H1 (cell line): ENCODE results near the gene CHST11.
A peak's percentile ranks its signal among the peaks of the same experiment; 100 is the strongest.

ENCODE experiments used
- BACH1 ChIP-seq: IDR thresholded peaks from 2 replicates; pipeline ENCODE4 v1.6.1; 2012; ENCODE audit warnings: low read length, improper control_type of control experiment
- CBX8 ChIP-seq: fragments of 300-800, 300-1000 bp; sonication (generic); IDR thresholded peaks from 2 replicates; pipeline ENCODE4 v1.7.1; 2016; ENCODE audit warnings: low read depth, low read length, borderline replicate concordance
- EP300 ChIP-seq, 2 experiments: IDR thresholded peaks; 1 replicate in 1 of 2; 2 replicates in 1 of 2; pipeline ENCODE4 v1.6.1; 2011 to 2012; ENCODE audit warnings: low read depth in 2 of 2, low read length in 2 of 2, mild to moderate bottlenecking in 2 of 2, borderline replicate concordance in 1 of 2, inconsistent platforms in 1 of 2, moderate library complexity in 1 of 2
- EZH2 ChIP-seq: fragments of 200-600 bp; sonication (generic); IDR thresholded peaks from 2 replicates; pipeline ENCODE4 v1.7.1; 2012; ENCODE audit warnings: low read depth, mild to moderate bottlenecking, moderate library complexity, low read length, inconsistent platforms; ENCODE audit not compliant: severe bottlenecking
- GABPA ChIP-seq: IDR thresholded peaks from 2 replicates; pipeline ENCODE4 v1.6.1; 2011; ENCODE audit warnings: mild to moderate bottlenecking, low read length, moderate library complexity, borderline replicate concordance; ENCODE audit not compliant: insufficient read depth
- JUND ChIP-seq: IDR thresholded peaks from 2 replicates; pipeline ENCODE4 v1.6.1; 2011; ENCODE audit warnings: mild to moderate bottlenecking, improper control_type of control experiment, low read length
- POLR2A ChIP-seq, 2 experiments: IDR thresholded peaks; 1 replicate in 1 of 2; 2 replicates in 1 of 2; pipeline ENCODE4 v1.6.1; 2011; ENCODE audit warnings: low read depth in 2 of 2, low read length in 2 of 2, mild to moderate bottlenecking in 2 of 2; ENCODE audit errors: control extremely low read depth in 1 of 2
- POLR2AphosphoS5 ChIP-seq: IDR thresholded peaks from 2 replicates; pipeline ENCODE4 v1.6.1; 2011; ENCODE audit warnings: low read depth, low read length
- SP2 ChIP-seq: IDR thresholded peaks from 2 replicates; pipeline ENCODE4 v1.6.1; 2012; ENCODE audit warnings: mild to moderate bottlenecking, low read length, inconsistent platforms
- SRF ChIP-seq: IDR thresholded peaks from 2 replicates; pipeline ENCODE4 v1.6.1; 2011; ENCODE audit warnings: mild to moderate bottlenecking, low read depth, low read length, moderate library complexity
- TCF12 ChIP-seq: IDR thresholded peaks from 2 replicates; pipeline ENCODE4 v1.6.1; 2011; ENCODE audit warnings: low read depth, mild to moderate bottlenecking, low read length
- YY1 ChIP-seq: IDR thresholded peaks from 2 replicates; pipeline ENCODE4 v1.6.1; 2011; ENCODE audit warnings: low read depth, mild to moderate bottlenecking, low read length
- TF ChIP-seq, protein P1 (sequence below), 3 experiments: IDR thresholded peaks; 1 replicate in 2 of 3; 2 replicates in 1 of 3; pipeline versions ENCODE4 v1.5.1 to v1.6.1; 2011; ENCODE audit warnings: low read length in 3 of 3, mild to moderate bottlenecking in 3 of 3, inconsistent platforms in 2 of 3, low read depth in 1 of 3, moderate library complexity in 1 of 3; ENCODE audit not compliant: insufficient read depth in 1 of 3; ENCODE audit errors: control extremely low read depth in 1 of 3
- TF ChIP-seq, protein P2 (sequence below): IDR thresholded peaks from 2 replicates; pipeline ENCODE4 v1.6.1; 2012; ENCODE audit warnings: inconsistent platforms

DNA sequence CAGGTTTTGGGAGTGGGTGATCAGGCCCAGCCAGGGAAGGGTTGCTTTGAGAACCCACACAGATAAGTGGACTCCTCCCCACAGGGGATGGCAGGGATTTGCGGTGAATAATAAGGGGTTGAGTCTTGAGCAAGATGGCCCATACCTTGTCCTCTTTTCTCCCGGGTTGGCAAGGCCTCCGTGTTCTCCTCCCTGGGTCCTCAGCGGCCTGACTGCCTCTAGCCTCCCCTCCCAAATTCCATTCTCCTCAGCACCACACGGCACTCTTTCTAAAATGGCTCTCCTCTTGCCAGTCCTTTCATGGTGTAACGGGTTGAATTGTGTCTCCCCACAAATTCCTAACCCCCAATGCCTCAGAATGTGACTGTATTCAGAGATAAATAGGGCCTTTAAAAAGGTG is 70.0 kb downstream of the CHST11 start:
- TF ChIP-seq GABPA: no peak
- TF ChIP-seq, protein P1, sequence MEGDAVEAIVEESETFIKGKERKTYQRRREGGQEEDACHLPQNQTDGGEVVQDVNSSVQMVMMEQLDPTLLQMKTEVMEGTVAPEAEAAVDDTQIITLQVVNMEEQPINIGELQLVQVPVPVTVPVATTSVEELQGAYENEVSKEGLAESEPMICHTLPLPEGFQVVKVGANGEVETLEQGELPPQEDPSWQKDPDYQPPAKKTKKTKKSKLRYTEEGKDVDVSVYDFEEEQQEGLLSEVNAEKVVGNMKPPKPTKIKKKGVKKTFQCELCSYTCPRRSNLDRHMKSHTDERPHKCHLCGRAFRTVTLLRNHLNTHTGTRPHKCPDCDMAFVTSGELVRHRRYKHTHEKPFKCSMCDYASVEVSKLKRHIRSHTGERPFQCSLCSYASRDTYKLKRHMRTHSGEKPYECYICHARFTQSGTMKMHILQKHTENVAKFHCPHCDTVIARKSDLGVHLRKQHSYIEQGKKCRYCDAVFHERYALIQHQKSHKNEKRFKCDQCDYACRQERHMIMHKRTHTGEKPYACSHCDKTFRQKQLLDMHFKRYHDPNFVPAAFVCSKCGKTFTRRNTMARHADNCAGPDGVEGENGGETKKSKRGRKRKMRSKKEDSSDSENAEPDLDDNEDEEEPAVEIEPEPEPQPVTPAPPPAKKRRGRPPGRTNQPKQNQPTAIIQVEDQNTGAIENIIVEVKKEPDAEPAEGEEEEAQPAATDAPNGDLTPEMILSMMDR (IDR thresholded peaks at IDR 0.05; ENCODE audit: control extremely low read depth in 1 of 3, insufficient read depth in 1 of 3, low read depth in 1 of 3, low read length in 3 of 3): no peak
- TF ChIP-seq, protein P2, sequence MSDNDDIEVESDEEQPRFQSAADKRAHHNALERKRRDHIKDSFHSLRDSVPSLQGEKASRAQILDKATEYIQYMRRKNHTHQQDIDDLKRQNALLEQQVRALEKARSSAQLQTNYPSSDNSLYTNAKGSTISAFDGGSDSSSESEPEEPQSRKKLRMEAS: no peak
- no peak for TF ChIP-seq BACH1
- TF ChIP-seq EZH2: no peak
- no peak for TF ChIP-seq POLR2AphosphoS5
- no peak for TF ChIP-seq JUND
- no peak for TF ChIP-seq POLR2A (IDR thresholded peaks at IDR 0.05; ENCODE audit: control extremely low read depth in 1 of 2, low read depth in 2 of 2, low read length in 2 of 2)
- TF ChIP-seq TCF12: no peak
- TF ChIP-seq EP300 (IDR thresholded peaks at IDR 0.05; ENCODE audit: borderline replicate concordance in 1 of 2, low read depth in 2 of 2, low read length in 2 of 2): no peak
- no peak for TF ChIP-seq SP2
- TF ChIP-seq CBX8: no peak
- TF ChIP-seq SRF: no peak
- 0 out of 2 replicates have a peak, but pooled peaks have one; percentile 8 for TF ChIP-seq YY1
